Gastrocnemius medialis (tissue), 4 donors: Measurements from ENCODE around the gene SPSB2.
"Not testable (repeated sequence)": the region's sequence is repeated elsewhere in the genome, so short reads cannot be mapped to it uniquely, and the experiment has no call there.

Experiments
- POLR2A ChIP-seq, 2 donors: fragments of 450-650 bp; IDR thresholded peaks; one replicate each; pipeline ENCODE4 v1.6.1; 2017; ENCODE audit warnings: antibody characterized with exemption in 2 of 2, mild to moderate bottlenecking in 2 of 2, moderate library complexity in 2 of 2
- TF ChIP-seq, protein P1 (sequence below), 5 experiments: fragments of 450-650 bp in 3 of 5; fragments of 200-600 bp in 2 of 5; sonication (generic) in 2 of 5; IDR thresholded peaks in 4 of 5; conservative IDR thresholded peaks in 1 of 5; 1 replicate in 4 of 5; 2 replicates in 1 of 5; pipeline ENCODE4 v1.5.1; 2016 to 2019; ENCODE audit warnings: antibody characterized with exemption in 5 of 5, mild to moderate bottlenecking in 3 of 5, moderate library complexity in 3 of 5

DNA sequence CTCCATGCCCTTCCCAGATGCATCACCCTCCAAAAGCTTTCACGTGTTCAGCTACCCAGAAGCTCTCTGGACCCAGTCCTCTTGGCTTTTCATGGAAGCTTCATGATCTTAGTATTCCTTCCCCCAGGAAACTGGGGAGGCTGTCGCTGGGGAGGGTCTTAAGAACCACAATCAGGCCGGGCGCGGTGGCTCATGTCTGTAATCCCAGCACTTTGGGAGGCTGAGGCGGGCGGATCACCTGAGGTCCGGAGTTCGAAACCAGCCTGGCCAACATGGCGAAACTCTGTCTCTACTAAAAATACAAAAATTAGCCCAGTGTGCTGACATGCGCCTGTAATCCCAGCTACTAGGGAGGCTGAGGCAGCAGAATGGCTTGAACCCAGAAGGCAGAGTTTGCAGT lies 35.0 kb upstream of the SPSB2 start:
- TF ChIP-seq, protein P1, sequence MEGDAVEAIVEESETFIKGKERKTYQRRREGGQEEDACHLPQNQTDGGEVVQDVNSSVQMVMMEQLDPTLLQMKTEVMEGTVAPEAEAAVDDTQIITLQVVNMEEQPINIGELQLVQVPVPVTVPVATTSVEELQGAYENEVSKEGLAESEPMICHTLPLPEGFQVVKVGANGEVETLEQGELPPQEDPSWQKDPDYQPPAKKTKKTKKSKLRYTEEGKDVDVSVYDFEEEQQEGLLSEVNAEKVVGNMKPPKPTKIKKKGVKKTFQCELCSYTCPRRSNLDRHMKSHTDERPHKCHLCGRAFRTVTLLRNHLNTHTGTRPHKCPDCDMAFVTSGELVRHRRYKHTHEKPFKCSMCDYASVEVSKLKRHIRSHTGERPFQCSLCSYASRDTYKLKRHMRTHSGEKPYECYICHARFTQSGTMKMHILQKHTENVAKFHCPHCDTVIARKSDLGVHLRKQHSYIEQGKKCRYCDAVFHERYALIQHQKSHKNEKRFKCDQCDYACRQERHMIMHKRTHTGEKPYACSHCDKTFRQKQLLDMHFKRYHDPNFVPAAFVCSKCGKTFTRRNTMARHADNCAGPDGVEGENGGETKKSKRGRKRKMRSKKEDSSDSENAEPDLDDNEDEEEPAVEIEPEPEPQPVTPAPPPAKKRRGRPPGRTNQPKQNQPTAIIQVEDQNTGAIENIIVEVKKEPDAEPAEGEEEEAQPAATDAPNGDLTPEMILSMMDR (IDR thresholded peaks at IDR 0.05 in 4 of 5, conservative IDR thresholded peaks at IDR 0.05 in 1 of 5) = not testable (repeated sequence)
- TF ChIP-seq POLR2A (IDR thresholded peaks at IDR 0.05) = not testable (repeated sequence)
